ENCODE results near the gene CFAP77.

Gene CFAP77

DNA sequence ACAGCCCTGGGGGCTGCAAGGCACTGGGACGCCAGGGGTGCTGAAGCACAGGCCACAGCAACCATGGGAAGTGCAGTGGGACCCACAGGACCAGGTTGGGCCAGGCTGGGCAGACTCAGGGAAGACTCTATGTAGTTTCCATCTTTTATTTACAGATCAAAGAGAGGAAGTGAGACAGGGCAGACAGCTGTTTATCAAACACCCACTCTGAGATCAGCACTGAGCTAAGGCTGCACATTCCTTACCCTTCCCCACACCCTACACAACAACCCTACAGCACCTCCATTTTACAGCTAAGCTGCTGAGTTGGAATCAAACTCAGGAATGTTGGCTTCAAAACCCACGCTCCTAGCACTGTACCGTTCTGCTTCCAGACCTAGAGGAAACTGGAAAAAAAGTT lies 192.2 kb downstream of the CFAP77 start (continued):
- TF ChIP-seq OSR1 (CRISPR knock-in tag; IDR thresholded peaks at IDR 0.05) (no peak), ZNF8 (CRISPR knock-in tag; IDR thresholded peaks at IDR 0.05) (no peak), ZFP30 (CRISPR knock-in tag; IDR thresholded peaks at IDR 0.05) (no peak)

DNA sequence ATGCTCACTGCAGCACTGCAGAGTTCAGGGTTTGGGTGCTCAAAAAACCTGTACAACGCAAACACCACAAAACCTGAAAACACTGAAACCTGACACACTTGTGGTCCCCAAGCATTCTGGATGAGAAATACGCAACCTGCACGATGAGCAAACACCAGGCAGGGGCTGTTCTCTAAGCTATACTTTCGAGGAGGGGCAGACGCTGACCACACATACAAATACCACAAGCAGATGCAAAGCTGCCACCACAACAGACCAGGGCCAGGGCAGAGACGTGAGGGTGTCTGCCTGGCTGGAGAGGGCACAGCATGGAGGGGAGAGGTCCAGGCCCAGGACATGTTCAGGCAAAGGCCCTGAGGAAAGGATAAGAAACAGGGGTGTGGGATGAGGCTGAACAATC lies 195.4 kb downstream of the CFAP77 start:
- no peak for ATAC-seq
- TF ChIP-seq ISL1 (CRISPR knock-in tag; IDR thresholded peaks at IDR 0.05) (no peak), TOX (CRISPR knock-in tag; IDR thresholded peaks at IDR 0.05; ENCODE audit: borderline replicate concordance) (no peak), ARNTL (CRISPR knock-in tag; IDR thresholded peaks at IDR 0.05; ENCODE audit: borderline replicate concordance, low read depth) (no peak), RARB (CRISPR knock-in tag; IDR thresholded peaks at IDR 0.05) (no peak), CSRNP3 (CRISPR knock-in tag; IDR thresholded peaks at IDR 0.05) (no peak), ESRRG (CRISPR knock-in tag; IDR thresholded peaks at IDR 0.05) (no peak), ZNF565 (CRISPR knock-in tag; conservative IDR thresholded peaks at IDR 0.05; ENCODE audit: low read depth) (no peak), SNAI2 (CRISPR knock-in tag; IDR thresholded peaks at IDR 0.05) (no peak), TSHZ2 (CRISPR knock-in tag; IDR thresholded peaks at IDR 0.05) (no peak), CREB5 (CRISPR knock-in tag; IDR thresholded peaks at IDR 0.05; ENCODE audit: low read depth) (no peak), OSR1 (CRISPR knock-in tag; IDR thresholded peaks at IDR 0.05) (no peak), BACH2 (CRISPR knock-in tag; IDR thresholded peaks at IDR 0.05; ENCODE audit: borderline replicate concordance) (no peak), PPARA (CRISPR knock-in tag; IDR thresholded peaks at IDR 0.05; ENCODE audit: borderline replicate concordance) (no peak), PATZ1 (CRISPR knock-in tag; IDR thresholded peaks at IDR 0.05; ENCODE audit: borderline replicate concordance) (no peak), ZNF70 (CRISPR knock-in tag; IDR thresholded peaks at IDR 0.05) (no peak), ZFP3 (CRISPR knock-in tag; IDR thresholded peaks at IDR 0.05) (no peak)
- TF ChIP-seq, protein P1, sequence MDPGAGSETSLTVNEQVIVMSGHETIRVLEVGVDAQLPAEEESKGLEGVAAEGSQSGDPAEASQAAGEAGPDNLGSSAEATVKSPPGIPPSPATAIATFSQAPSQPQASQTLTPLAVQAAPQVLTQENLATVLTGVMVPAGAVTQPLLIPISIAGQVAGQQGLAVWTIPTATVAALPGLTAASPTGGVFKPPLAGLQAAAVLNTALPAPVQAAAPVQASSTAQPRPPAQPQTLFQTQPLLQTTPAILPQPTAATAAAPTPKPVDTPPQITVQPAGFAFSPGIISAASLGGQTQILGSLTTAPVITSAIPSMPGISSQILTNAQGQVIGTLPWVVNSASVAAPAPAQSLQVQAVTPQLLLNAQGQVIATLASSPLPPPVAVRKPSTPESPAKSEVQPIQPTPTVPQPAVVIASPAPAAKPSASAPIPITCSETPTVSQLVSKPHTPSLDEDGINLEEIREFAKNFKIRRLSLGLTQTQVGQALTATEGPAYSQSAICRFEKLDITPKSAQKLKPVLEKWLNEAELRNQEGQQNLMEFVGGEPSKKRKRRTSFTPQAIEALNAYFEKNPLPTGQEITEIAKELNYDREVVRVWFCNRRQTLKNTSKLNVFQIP (CRISPR knock-in tag; IDR thresholded peaks at IDR 0.05; ENCODE audit: borderline replicate concordance, low read depth): no peak

- no peak for ATAC-seq
- TF ChIP-seq ARNTL (CRISPR knock-in tag; IDR thresholded peaks at IDR 0.05; ENCODE audit: borderline replicate concordance, low read depth) (no peak), ZNF8 (CRISPR knock-in tag; IDR thresholded peaks at IDR 0.05) (no peak), ESRRG (CRISPR knock-in tag; IDR thresholded peaks at IDR 0.05) (no peak)
These were observed 196.1 kb downstream of the CFAP77 start for GRCh38 chr9:132606066-132606465.

GRCh38 chr9:132609184-132609583 lies 199.2 kb downstream of the CFAP77 start:
- TF ChIP-seq BACH2 (CRISPR knock-in tag; IDR thresholded peaks at IDR 0.05; ENCODE audit: borderline replicate concordance) (no peak), CSDC2 (CRISPR knock-in tag; IDR thresholded peaks at IDR 0.05) (no peak), ZC3H10 (CRISPR knock-in tag; IDR thresholded peaks at IDR 0.05) (no peak), ZFP3 (CRISPR knock-in tag; IDR thresholded peaks at IDR 0.05) (no peak), PPARA (CRISPR knock-in tag; IDR thresholded peaks at IDR 0.05; ENCODE audit: borderline replicate concordance) (no peak), CSRNP3 (CRISPR knock-in tag; IDR thresholded peaks at IDR 0.05) (no peak), GLIS3 (CRISPR knock-in tag; IDR thresholded peaks at IDR 0.05) (no peak), SNAI2 (CRISPR knock-in tag; IDR thresholded peaks at IDR 0.05) (no peak), CREB5 (CRISPR knock-in tag; IDR thresholded peaks at IDR 0.05; ENCODE audit: low read depth) (no peak), TCF4 (CRISPR knock-in tag; IDR thresholded peaks at IDR 0.05; ENCODE audit: borderline replicate concordance) (no peak), TOX (CRISPR knock-in tag; IDR thresholded peaks at IDR 0.05; ENCODE audit: borderline replicate concordance) (no peak), ZFP30 (CRISPR knock-in tag; IDR thresholded peaks at IDR 0.05) (no peak), OSR1 (CRISPR knock-in tag; IDR thresholded peaks at IDR 0.05) (no peak), ZNF70 (CRISPR knock-in tag; IDR thresholded peaks at IDR 0.05) (no peak)
- no peak for ATAC-seq

Data from SK-N-SH treated with all-trans-retinoic acid at 6 μM for 48 hours (cell line).